Ishikawa (cell line): ENCODE results near the gene CDS2.

ENCODE experiments used
- CEBPB ChIP-seq: IDR thresholded peaks from 2 replicates; pipeline ENCODE4 v1.6.1; 2012
- CREB1 ChIP-seq: IDR thresholded peaks from 2 replicates; pipeline ENCODE4 v1.6.1; 2012; ENCODE audit warnings: low read depth
- EGR1 ChIP-seq: IDR thresholded peaks from 2 replicates; pipeline ENCODE4 v1.6.1; 2012
- EP300 ChIP-seq: IDR thresholded peaks from 2 replicates; pipeline ENCODE4 v1.6.1; 2012; ENCODE audit warnings: borderline replicate concordance
- FOXM1 ChIP-seq: IDR thresholded peaks from 2 replicates; pipeline ENCODE4 v1.6.1; 2012; ENCODE audit warnings: low read depth, borderline replicate concordance
- MAX ChIP-seq: IDR thresholded peaks from 2 replicates; pipeline ENCODE4 v1.6.1; 2012
- NFIC ChIP-seq: IDR thresholded peaks from 2 replicates; pipeline ENCODE4 v1.6.1; 2012
- RAD21 ChIP-seq: IDR thresholded peaks from 2 replicates; pipeline ENCODE4 v1.6.1; 2012; ENCODE audit warnings: low read depth
- REST ChIP-seq: IDR thresholded peaks from 2 replicates; pipeline ENCODE4 v1.6.1; 2012; ENCODE audit warnings: low read depth, mild to moderate bottlenecking
- TAF1 ChIP-seq: IDR thresholded peaks from 2 replicates; pipeline ENCODE4 v1.6.1; 2012; ENCODE audit warnings: low read depth, mild to moderate bottlenecking
- TCF12 ChIP-seq: IDR thresholded peaks from 2 replicates; pipeline ENCODE4 v1.6.1; 2012; ENCODE audit warnings: low read depth
- TEAD4 ChIP-seq: IDR thresholded peaks from 2 replicates; pipeline ENCODE4 v1.6.1; 2012
- USF1 ChIP-seq: IDR thresholded peaks from 2 replicates; pipeline ENCODE4 v1.6.1; 2012
- YY1 ChIP-seq: IDR thresholded peaks from 2 replicates; pipeline ENCODE4 v1.6.1; 2012; ENCODE audit warnings: low read depth
- ZBTB7A ChIP-seq: IDR thresholded peaks from 2 replicates; pipeline ENCODE4 v1.6.1; 2012; ENCODE audit warnings: low read depth

Gene CDS2

GRCh38 chr20:5118220-5119142 lies 8.3 kb upstream of the CDS2 start:
- TF ChIP-seq MAX: no peak
- TF ChIP-seq RAD21: no peak
- no peak for TF ChIP-seq TEAD4
- TF ChIP-seq YY1: no peak
- no peak for TF ChIP-seq CREB1
- TF ChIP-seq TAF1: no peak
- no peak for TF ChIP-seq EGR1
- no peak for TF ChIP-seq ZBTB7A
- TF ChIP-seq CEBPB: no peak
- no peak for TF ChIP-seq USF1
- no peak for TF ChIP-seq FOXM1
- TF ChIP-seq NFIC: no peak
- no peak for TF ChIP-seq TCF12
- no peak for TF ChIP-seq REST

GRCh38 chr20:5119143-5119434 lies 7.7 kb upstream of the CDS2 start:
- no peak for TF ChIP-seq ZBTB7A
- TF ChIP-seq NFIC: peak; percentile 49; the same call in 1 of the 2 replicates
- TF ChIP-seq FOXM1: 0 out of 2 replicates have a peak, but pooled peaks have one; percentile 82

- 0 out of 2 replicates have a peak, but pooled peaks have one; percentile 18 for TF ChIP-seq USF1
- no peak; the same call in 1 of the 2 replicates for TF ChIP-seq FOXM1
- TF ChIP-seq EGR1: no peak
- TF ChIP-seq TAF1: peak; percentile 90
- TF ChIP-seq ZBTB7A: 0 out of 2 replicates have a peak, but pooled peaks have one; percentile 56
- TF ChIP-seq EP300: no peak
- TF ChIP-seq RAD21: no peak
- TF ChIP-seq TCF12: peak; percentile 37
- peak; percentile 41 for TF ChIP-seq YY1
- TF ChIP-seq NFIC: no peak; the same call in none of the 2 replicates
- peak; percentile 94 for TF ChIP-seq MAX
- peak; percentile 79 for TF ChIP-seq CREB1
- TF ChIP-seq TEAD4: peak; percentile 19; the same call in 1 of the 2 replicates
- 0 out of 2 replicates have a peak, but pooled peaks have one; percentile 5 for TF ChIP-seq REST
- TF ChIP-seq CEBPB: no peak
Observed at GRCh38 chr20:5119435-5120184, 7.2 kb upstream of the CDS2 start, which contains the start of gene PCNA. PCNA (minus strand) TSS chr20:5119958; CDS start chr20:5119798, 160 bp downstream.

- no peak for TF ChIP-seq ZBTB7A
- TF ChIP-seq TAF1: no peak
- no peak for TF ChIP-seq YY1
- no peak for TF ChIP-seq EGR1
- no peak for TF ChIP-seq FOXM1
- TF ChIP-seq USF1: no peak
- TF ChIP-seq TCF12: no peak
- TF ChIP-seq EP300: no peak
- TF ChIP-seq NFIC: no peak
Observed at GRCh38 chr20:5120185-5120476, 6.7 kb upstream of the CDS2 start.

GRCh38 chr20:5122873-5123260 lies 3.9 kb upstream of the CDS2 start:
- TF ChIP-seq EP300 (no peak), TEAD4 (no peak), TAF1 (no peak), RAD21 (no peak), MAX (no peak), REST (no peak), FOXM1 (no peak), NFIC (no peak), YY1 (no peak), TCF12 (no peak), CEBPB (no peak), ZBTB7A (no peak), EGR1 (no peak), CREB1 (no peak)
